Inferior parietal cortex (tissue), 1 donor: ENCODE measurements around the gene RBP2.

ENCODE experiments used
- DNase-seq: peaks from one replicate; pipeline ENCODE4 v3.0.0-alpha.2; 2016; ENCODE audit errors: extremely low spot score

The RBP2 gene

GRCh38 chr3:139476348-139476747 is at the start of gene RBP2:
Gene RBP2, minus strand, starts transcription at chr3:139476516. Its CDS starts 57 bp downstream, at chr3:139476459.
- DNase-seq, result no peak

- DNase-seq, result no peak
Observed at GRCh38 chr3:139524841-139525636, 48.7 kb upstream of the RBP2 start.

- DNase-seq, result no peak
Observed at GRCh38 chr3:139523718-139524117, 47.4 kb upstream of the RBP2 start.

- DNase-seq, result no peak
Observed at GRCh38 chr3:139523166-139523565, 46.9 kb upstream of the RBP2 start.

- no peak for DNase-seq
Observed at GRCh38 chr3:139522421-139522820, 46.1 kb upstream of the RBP2 start.

GRCh38 chr3:139521816-139522215 is 45.5 kb upstream of the RBP2 start:
- no peak for DNase-seq

- no peak for DNase-seq
Observed at GRCh38 chr3:139521144-139521543, 44.8 kb upstream of the RBP2 start.

- DNase-seq, result peak; percentile 29
Observed at GRCh38 chr3:139519998-139520737, 43.9 kb upstream of the RBP2 start.

- no peak for DNase-seq
Observed at GRCh38 chr3:139518926-139519842, 42.9 kb upstream of the RBP2 start.

- DNase-seq, result no peak
Observed at GRCh38 chr3:139518306-139518705, 42.0 kb upstream of the RBP2 start.

- DNase-seq, result no peak
Observed at GRCh38 chr3:139517321-139518065, 41.2 kb upstream of the RBP2 start.

GRCh38 chr3:139514741-139515140 is 38.4 kb upstream of the RBP2 start:
- DNase-seq, result no peak

- DNase-seq, result no peak
Observed at GRCh38 chr3:139509631-139510030, 33.3 kb upstream of the RBP2 start.

- peak; percentile 58 for DNase-seq
Observed at GRCh38 chr3:139506766-139507165, 30.4 kb upstream of the RBP2 start.

- DNase-seq, result no peak
Observed at GRCh38 chr3:139505829-139506386, 29.6 kb upstream of the RBP2 start.

- DNase-seq, result no peak
Observed at GRCh38 chr3:139499536-139499935, 23.2 kb upstream of the RBP2 start.

- DNase-seq, result no peak
Observed at GRCh38 chr3:139493826-139494385, 17.6 kb upstream of the RBP2 start.

GRCh38 chr3:139491966-139492365 is 15.7 kb upstream of the RBP2 start:
- DNase-seq, result no peak

GRCh38 chr3:139491027-139491700 is 14.8 kb upstream of the RBP2 start:
- DNase-seq, result no peak

- no peak for DNase-seq
Observed at GRCh38 chr3:139482206-139482605, 5.9 kb upstream of the RBP2 start.
